TTC549 (cell line): ENCODE results near the gene TSC22D2.

ENCODE experiments used
- FAIRE-seq: peaks from 2 replicates; lab custom pipeline; 2012; peaks lifted over from hg19 to GRCh38; lab: Jason Lieb, UNC

Gene TSC22D2

GRCh38 chr3:150385296-150386242 is 22.5 kb upstream of the TSC22D2 start:
- no peak for FAIRE-seq

- FAIRE-seq = no peak
Observed at GRCh38 chr3:150388498-150389418, 19.3 kb upstream of the TSC22D2 start.

GRCh38 chr3:150390087-150390486 is 18.0 kb upstream of the TSC22D2 start:
- no peak for FAIRE-seq

- FAIRE-seq = no peak
Observed at GRCh38 chr3:150391161-150391560, 16.9 kb upstream of the TSC22D2 start.

- no peak for FAIRE-seq
Observed at GRCh38 chr3:150393745-150394144, 14.4 kb upstream of the TSC22D2 start.

- no peak for FAIRE-seq
Observed at GRCh38 chr3:150394606-150395005, 13.5 kb upstream of the TSC22D2 start.

GRCh38 chr3:150396491-150396890 is 11.6 kb upstream of the TSC22D2 start:
- FAIRE-seq = no peak

- no peak for FAIRE-seq
Observed at GRCh38 chr3:150396956-150397550, 11.0 kb upstream of the TSC22D2 start.

GRCh38 chr3:150399060-150399459 is 9.0 kb upstream of the TSC22D2 start:
- no peak for FAIRE-seq

GRCh38 chr3:150401285-150401684 is 6.8 kb upstream of the TSC22D2 start:
- FAIRE-seq = no peak

- no peak for FAIRE-seq
Observed at GRCh38 chr3:150402217-150402616, 5.9 kb upstream of the TSC22D2 start.

- FAIRE-seq = no peak
Observed at GRCh38 chr3:150404023-150404422, 4.1 kb upstream of the TSC22D2 start.

- FAIRE-seq = no peak
Observed at GRCh38 chr3:150407051-150407807, 869 bp upstream of the TSC22D2 start.

- no peak for FAIRE-seq
Observed at GRCh38 chr3:150407808-150408220, 284 bp upstream of the TSC22D2 start.

GRCh38 chr3:150409125-150409511 is 1.0 kb downstream of the TSC22D2 start:
- no peak for FAIRE-seq

GRCh38 chr3:150409512-150410310 is 1.6 kb downstream of the TSC22D2 start:
- FAIRE-seq = no peak

- FAIRE-seq = no peak
Observed at GRCh38 chr3:150410311-150411105, 2.4 kb downstream of the TSC22D2 start.

GRCh38 chr3:150411106-150411460 is 3.0 kb downstream of the TSC22D2 start:
- no peak for FAIRE-seq

- no peak for FAIRE-seq
Observed at GRCh38 chr3:150411546-150411945, 3.4 kb downstream of the TSC22D2 start.

GRCh38 chr3:150411976-150412375 is 3.9 kb downstream of the TSC22D2 start:
- FAIRE-seq = no peak
